Left forelimb (tissue), 1 donor: ENCODE data around the gene KIAA1217.

Experiments
- DNase-seq: peaks from one replicate; pipeline ENCODE4 v3.0.0-alpha.2; 2018; ENCODE audit warnings: low spot score

The KIAA1217 gene

GRCh38 chr10:24405635-24406034 is 196.7 kb downstream of the KIAA1217 start:
- no peak for DNase-seq

DNA sequence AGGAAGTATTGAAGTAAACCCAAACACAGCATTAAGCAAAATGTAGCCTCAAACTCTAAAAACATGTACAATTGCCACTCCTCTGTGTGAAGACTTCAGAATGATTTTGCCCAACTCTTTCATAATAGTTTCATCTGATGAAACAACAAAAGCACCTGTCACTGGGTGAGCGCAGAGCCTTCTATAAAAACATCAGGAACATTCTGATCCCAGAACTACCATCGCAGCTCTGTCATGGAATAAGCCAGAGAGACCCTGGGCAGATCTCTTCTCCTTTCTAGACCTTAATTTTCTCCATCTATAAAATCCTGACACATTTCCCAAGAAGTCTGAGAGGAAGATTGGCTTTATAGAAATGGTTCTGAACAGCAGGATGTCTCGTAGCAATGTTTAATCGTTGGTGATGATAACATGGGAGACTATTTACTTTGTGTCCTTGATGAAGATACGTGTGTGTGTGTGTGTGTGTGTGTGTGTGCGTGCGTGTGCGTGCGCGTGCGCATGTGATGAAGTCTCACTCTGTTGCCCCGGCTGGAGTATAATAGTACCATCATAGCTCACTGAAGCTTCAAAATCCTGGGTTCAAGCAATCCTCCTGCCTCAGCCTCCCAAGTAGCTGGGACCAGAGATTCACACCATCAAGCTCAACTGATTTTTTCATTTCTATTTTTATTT is 198.0 kb downstream of the KIAA1217 start:
- DNase-seq, result no peak

DNA sequence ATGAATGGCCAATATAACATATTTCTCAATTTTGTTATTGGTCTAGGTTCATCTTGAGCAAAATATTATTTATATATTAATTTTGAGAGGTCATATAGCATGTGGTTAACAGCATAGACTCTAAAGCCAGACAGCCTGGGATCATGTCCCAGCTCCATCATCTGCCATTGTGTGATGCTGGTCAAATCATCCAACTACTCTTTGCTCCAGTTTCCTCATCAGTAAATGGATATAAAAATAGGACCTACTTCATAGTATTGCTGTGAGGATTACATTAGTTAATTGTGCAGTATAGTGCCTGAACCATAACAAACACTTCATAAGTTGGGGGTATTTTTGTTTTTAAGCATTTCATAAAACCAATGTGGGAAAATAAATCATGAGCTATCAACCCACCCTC is 199.0 kb downstream of the KIAA1217 start:
- DNase-seq, result no peak

GRCh38 chr10:24408365-24408764 is 199.4 kb downstream of the KIAA1217 start:
- no peak for DNase-seq

- no peak for DNase-seq
These were observed 205.7 kb downstream of the KIAA1217 start for GRCh38 chr10:24414597-24414996.

DNA sequence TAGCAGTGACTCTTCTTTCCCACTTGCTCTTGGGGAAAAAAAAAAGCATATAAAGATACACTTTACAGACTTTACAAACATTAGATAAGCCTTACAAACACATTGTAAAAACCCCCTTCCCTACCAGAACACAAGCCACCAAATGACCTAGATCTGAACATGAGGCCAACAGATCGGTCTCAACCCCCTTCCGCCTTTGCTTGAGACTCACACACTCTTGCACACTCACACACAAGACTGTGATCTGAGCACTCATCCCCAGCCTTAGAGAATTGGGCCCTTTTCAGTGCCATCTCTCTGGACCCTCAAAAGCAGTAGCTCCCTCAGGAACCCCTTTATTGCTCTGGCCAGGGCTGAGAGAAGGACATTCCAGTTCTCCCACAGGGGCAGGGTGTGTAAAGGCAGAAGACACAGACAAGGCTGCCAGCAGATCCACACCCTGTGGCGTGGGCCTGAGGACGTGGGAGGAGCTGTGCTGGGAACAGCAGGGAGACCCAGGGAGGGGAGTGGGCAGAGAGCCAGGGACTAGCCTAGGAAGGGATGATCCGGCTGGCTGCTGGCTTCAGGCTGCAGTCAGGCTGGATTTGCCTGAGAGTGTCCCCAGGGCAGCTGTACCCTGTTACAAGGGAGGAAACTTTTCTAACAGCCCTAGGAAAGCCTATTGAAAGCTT is 206.7 kb downstream of the KIAA1217 start:
- peak; percentile 86 for DNase-seq

- no peak for DNase-seq
These were observed 207.3 kb downstream of the KIAA1217 start for GRCh38 chr10:24416248-24416647.

GRCh38 chr10:24417053-24417452 is 208.1 kb downstream of the KIAA1217 start:
- DNase-seq, result no peak

- no peak for DNase-seq
These were observed 209.6 kb downstream of the KIAA1217 start for GRCh38 chr10:24418532-24418931.

DNA sequence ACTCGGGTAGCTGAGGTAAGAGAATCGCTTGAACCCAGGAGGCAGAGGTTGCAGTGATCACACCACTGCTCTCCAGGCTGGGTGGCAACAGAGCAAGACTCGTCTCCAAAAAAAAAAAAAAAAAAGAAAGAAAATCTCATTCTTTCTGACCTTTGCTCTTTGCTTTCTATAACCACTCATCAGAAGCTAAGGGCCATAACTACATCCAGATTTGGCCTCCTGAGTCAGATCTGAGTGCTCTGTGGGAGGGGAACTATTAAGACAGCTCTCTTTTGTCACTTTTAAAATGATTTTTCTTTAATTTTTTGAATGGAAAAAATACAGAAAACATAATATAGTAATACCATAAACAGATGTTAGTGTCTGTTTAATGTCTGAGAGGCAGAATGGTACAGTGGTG is 210.1 kb downstream of the KIAA1217 start:
- no peak for DNase-seq

DNA sequence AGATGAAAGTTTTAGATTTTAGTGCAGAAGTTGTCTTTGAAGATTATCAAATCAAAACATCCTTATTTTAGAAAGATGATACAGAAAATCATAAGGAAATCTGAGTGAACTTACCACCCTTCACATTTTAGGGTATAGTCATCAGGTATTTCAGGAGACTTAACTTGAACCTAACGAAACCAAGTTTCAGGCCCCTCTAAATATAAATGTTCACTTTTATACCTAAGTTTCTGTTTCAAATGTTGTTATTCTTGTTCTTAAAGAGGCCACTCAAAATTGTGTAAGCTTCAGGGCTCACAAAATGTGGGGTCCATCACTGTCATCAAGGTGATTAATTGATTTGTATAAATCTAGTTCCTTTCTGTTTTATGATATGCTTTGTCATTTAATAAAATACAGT is 216.2 kb downstream of the KIAA1217 start:
- no peak for DNase-seq

- DNase-seq, result no peak
These were observed 218.9 kb downstream of the KIAA1217 start for GRCh38 chr10:24427678-24428409.

DNA sequence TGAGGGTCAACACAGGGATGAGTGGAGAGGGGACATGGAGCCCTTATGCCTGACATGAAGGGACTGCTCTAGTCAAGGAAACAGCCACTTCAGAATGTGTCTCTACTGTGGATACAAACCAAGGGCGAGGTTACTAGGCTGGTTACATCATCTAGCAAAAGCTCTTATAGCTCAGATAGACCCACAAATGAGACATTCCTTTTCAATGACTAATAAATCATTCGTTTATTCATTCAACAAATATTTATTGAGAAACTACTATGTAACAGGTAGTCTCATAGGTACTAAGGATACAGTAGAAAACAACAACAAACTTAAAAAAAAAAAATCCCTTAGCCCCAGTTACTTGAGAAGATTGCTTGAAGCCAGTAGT is 219.5 kb downstream of the KIAA1217 start:
- no peak for DNase-seq

- no peak for DNase-seq
These were observed 221.7 kb downstream of the KIAA1217 start for GRCh38 chr10:24430591-24430990.

- no peak for DNase-seq
These were observed 223.8 kb downstream of the KIAA1217 start for GRCh38 chr10:24432478-24433416.

GRCh38 chr10:24433705-24434104 is 224.8 kb downstream of the KIAA1217 start:
- DNase-seq, result no peak

GRCh38 chr10:24434961-24435360 is 226.0 kb downstream of the KIAA1217 start:
- no peak for DNase-seq

GRCh38 chr10:24435374-24435773 is 226.4 kb downstream of the KIAA1217 start:
- DNase-seq, result no peak

DNA sequence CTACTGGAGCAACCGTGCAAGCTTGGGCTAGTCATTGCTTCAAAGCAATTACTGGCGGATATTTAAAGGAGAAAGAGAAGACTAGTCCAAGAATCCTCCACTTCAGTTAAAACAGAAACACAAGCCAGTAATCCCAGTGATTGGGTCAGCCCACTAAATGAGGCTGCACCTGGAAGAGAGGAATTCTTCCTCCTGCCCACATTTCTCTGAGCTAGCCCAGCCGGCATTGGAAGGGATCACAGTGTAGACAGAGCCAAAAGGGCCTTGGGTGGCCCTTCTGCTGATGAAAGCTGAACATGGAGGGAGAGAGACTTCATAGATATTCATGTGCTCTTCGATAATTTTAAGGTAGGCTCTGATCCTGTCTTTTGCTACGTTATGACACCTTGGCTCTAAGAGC is 228.4 kb downstream of the KIAA1217 start:
- DNase-seq, result no peak

DNA sequence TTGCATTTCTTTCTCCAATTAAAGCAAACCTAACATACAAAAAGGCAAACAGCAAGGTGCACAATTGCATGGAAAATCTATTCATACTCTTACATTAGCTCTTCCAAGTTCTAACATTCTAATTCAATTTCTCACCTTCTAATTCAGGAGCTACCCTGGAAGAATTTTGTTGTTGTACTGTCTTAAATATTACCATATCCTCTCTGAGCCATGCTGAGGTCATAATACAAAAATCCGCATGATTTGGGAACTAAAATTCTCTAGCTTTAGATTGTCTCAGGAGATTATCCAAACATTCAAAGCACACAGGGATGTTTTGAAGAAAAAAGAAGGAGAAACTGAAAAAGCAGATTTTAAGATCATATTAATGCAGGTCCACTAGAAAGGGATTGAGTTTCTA is 229.9 kb downstream of the KIAA1217 start:
- no peak for DNase-seq

DNA sequence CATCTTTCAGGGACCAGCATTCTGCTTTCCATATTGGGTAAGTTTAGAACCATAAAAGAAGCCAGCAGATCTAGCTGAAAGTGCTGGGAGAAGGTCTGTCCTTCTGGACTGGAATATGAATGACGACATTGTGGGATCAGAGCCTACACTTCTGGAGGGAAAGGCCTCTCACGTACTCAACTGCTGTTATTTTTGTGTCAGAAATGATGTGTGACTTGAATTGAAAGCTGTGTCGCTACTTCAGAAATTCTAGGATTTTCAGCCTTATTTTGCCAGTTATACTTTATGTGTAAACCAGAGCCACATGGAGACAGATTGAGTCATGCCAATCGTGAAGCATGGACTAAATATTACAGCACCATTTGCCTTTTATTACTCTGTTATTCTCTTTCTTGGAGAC is 231.0 kb downstream of the KIAA1217 start:
- no peak for DNase-seq
